Upper lobe of left lung (tissue), 6 donors: Measurements from ENCODE around the gene MLXIPL. TPM values are rescaled to one million over a fixed set of nuclear protein-coding genes. Genes with fewer than 3 reads are reported as not detected.

Experiments used
- ATAC-seq, 2 donors: fragments of 200-7000 bp; cut with Tn5 transposase; one replicate each; pipeline ENCODE4 v1.9.1; 2022; ENCODE audit warnings: mild to moderate bottlenecking in 2 of 2, moderate library complexity in 2 of 2; ENCODE audit not compliant: low FRiP score in 2 of 2
- DNase-seq, 2 donors: peaks; one replicate each; pipeline ENCODE4 v3.0.0-alpha.2; 2019 to 2020
- H3K27ac ChIP-seq, 4 donors: fragments of 200-600 bp; sonication (generic); one replicate each; pipeline ENCODE4 v1.5.1; 2016 to 2019
- H3K27me3 ChIP-seq, 4 donors: fragments of 200-600 bp; sonication (generic); one replicate each; pipeline ENCODE4 v1.5.1; 2017 to 2019
- H3K36me3 ChIP-seq, 4 donors: fragments of 200-600 bp; sonication (generic); one replicate each; pipeline ENCODE4 v1.5.1; 2016 to 2019
- H3K4me1 ChIP-seq, 4 donors: fragments of 200-600 bp; sonication (generic); one replicate each; pipeline ENCODE4 v1.5.1; 2018 to 2019
- H3K4me3 ChIP-seq, 4 donors: fragments of 200-600 bp; sonication (generic); one replicate each; pipeline ENCODE4 v1.5.1; 2017 to 2019; ENCODE audit warnings: mild to moderate bottlenecking in 2 of 4, moderate library complexity in 1 of 4
- H3K9me3 ChIP-seq, 4 donors: fragments of 200-600 bp; sonication (generic); one replicate each; pipeline ENCODE4 v1.5.1; 2018 to 2019
- EP300 ChIP-seq, 4 donors: sonication (generic); formaldehyde crosslinking; IDR thresholded peaks; one replicate each; pipeline ENCODE4 v1.5.1; 2017; ENCODE audit warnings: antibody characterized with exemption in 4 of 4, control low read depth in 2 of 4
- POLR2A ChIP-seq, 4 donors: fragments of 450-650 bp; IDR thresholded peaks; one replicate each; pipeline ENCODE4 v1.5.1; 2016 to 2017; ENCODE audit warnings: antibody characterized with exemption in 4 of 4, mild to moderate bottlenecking in 2 of 4
- POLR2AphosphoS5 ChIP-seq, 2 donors: sonication (generic); formaldehyde crosslinking; IDR thresholded peaks; one replicate each; pipeline ENCODE4 v1.5.1; 2017; ENCODE audit warnings: antibody characterized with exemption in 2 of 2
- WGBS, 2 donors: methylation state at CpG; one replicate each; pipeline ENCODE4 v1.1.5; 2017 to 2018; 5-methylcytosine and 5-hydroxymethylcytosine counted together
- total RNA-seq, 6 donors: library from RNA; depleted of rRNA in 4 of 6; stranded (reverse); fragments of >200 nt in 4 of 6; gene quantifications; one replicate each; pipeline versions ENCODE4 v1.1.0 to v1.2.1, GENCODE V29; 2016 to 2021
- TF ChIP-seq, protein P1 (sequence below), 6 experiments: fragments of 450-650 bp in 4 of 6; fragments of 200-600 bp in 2 of 6; sonication (generic) in 2 of 6; IDR thresholded peaks; one replicate each; pipeline ENCODE4 v1.5.1; 2016 to 2019; ENCODE audit warnings: antibody characterized with exemption in 6 of 6
- donor health status: DM: no; HTN: no; CAD: no; lungs with moderate emphysema.
- donor health status: DM: no; HTN: yes; CAD: no; lungs with severe emphysema.

The MLXIPL gene, protein sequence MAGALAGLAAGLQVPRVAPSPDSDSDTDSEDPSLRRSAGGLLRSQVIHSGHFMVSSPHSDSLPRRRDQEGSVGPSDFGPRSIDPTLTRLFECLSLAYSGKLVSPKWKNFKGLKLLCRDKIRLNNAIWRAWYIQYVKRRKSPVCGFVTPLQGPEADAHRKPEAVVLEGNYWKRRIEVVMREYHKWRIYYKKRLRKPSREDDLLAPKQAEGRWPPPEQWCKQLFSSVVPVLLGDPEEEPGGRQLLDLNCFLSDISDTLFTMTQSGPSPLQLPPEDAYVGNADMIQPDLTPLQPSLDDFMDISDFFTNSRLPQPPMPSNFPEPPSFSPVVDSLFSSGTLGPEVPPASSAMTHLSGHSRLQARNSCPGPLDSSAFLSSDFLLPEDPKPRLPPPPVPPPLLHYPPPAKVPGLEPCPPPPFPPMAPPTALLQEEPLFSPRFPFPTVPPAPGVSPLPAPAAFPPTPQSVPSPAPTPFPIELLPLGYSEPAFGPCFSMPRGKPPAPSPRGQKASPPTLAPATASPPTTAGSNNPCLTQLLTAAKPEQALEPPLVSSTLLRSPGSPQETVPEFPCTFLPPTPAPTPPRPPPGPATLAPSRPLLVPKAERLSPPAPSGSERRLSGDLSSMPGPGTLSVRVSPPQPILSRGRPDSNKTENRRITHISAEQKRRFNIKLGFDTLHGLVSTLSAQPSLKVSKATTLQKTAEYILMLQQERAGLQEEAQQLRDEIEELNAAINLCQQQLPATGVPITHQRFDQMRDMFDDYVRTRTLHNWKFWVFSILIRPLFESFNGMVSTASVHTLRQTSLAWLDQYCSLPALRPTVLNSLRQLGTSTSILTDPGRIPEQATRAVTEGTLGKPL
- 10 to 100 TPM in 5 of 6 donors, 1 to 10 TPM in 1; 8.1 to 39.8 (median 14.4) TPM for total RNA-seq

DNA sequence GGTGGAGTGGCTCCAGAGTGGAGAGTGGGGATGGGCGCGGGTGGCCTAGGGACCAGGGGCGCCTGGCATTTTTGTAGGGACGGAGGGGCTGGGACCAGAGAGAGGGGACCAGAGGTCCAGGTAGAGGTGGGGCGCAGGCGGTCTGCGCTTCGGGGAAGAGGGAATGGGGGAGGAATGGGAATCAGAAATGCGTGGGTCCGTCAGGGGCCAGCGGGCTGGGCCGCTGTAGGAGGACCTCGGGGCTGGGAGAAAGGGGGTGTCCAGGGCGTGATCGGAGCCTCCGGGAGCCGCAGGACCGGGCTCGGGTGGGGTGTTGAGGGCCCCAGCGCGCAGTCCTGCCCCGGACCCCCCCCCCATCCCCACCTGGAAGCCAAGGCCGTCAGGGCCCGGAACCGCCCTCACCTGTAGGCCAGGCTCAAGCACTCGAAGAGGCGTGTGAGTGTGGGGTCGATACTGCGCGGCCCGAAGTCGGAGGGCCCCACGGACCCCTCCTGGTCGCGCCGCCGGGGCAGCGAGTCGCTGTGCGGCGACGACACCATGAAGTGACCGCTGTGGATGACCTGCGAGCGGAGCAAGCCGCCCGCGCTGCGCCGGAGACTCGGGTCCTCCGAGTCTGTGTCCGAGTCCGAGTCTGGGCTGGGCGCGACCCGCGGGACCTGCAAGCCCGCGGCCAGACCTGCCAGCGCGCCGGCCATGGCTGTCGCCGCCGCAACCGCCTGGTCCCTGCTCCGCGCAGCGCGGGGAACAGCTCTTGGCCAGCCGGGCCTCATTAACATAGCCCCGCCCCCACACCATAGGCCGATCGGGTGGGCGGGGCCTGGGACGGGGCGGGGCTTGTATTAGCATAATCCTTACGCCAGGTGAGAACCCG, at the start of gene MLXIPL:
Gene MLXIPL (minus strand): TSS at position 725 of the 871 bp plus-strand sequence. CDS start 30 bp downstream, at position 695.
- no peaks in the 10 kb centered on the region for H3K36me3 ChIP-seq
- H3K27me3 ChIP-seq: peaks cover 0 to 28% (median 16%) of the 10 kb centered on the region in 4 donors
- H3K4me1 ChIP-seq: peaks cover 15 to 24% (median 21%) of the 10 kb centered on the region in 4 donors
- peak; percentile 89 to 93 for ATAC-seq
- peak; percentile 90 to 95 for DNase-seq
- H3K9me3 ChIP-seq: no peaks in the 10 kb centered on the region
- TF ChIP-seq POLR2A (IDR thresholded peaks at IDR 0.05) (peak in 2 of 4 donors; percentile 49 to 74), EP300 (IDR thresholded peaks at IDR 0.05) (no peak), POLR2AphosphoS5 (IDR thresholded peaks at IDR 0.05) (peak in 1 of 2 donors; percentile 56)
- TF ChIP-seq, protein P1, sequence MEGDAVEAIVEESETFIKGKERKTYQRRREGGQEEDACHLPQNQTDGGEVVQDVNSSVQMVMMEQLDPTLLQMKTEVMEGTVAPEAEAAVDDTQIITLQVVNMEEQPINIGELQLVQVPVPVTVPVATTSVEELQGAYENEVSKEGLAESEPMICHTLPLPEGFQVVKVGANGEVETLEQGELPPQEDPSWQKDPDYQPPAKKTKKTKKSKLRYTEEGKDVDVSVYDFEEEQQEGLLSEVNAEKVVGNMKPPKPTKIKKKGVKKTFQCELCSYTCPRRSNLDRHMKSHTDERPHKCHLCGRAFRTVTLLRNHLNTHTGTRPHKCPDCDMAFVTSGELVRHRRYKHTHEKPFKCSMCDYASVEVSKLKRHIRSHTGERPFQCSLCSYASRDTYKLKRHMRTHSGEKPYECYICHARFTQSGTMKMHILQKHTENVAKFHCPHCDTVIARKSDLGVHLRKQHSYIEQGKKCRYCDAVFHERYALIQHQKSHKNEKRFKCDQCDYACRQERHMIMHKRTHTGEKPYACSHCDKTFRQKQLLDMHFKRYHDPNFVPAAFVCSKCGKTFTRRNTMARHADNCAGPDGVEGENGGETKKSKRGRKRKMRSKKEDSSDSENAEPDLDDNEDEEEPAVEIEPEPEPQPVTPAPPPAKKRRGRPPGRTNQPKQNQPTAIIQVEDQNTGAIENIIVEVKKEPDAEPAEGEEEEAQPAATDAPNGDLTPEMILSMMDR (IDR thresholded peaks at IDR 0.05): peak in 1 of 6 experiments; percentile 6
- H3K4me3 ChIP-seq: peak within 1 kb of the TSS; percentile 8 to 65 (median 56)
- H3K27ac ChIP-seq: peak within 1 kb of the TSS in 3 of 4 donors; percentile 21 to 39 (median 35)
- WGBS, 2 donors: 4 to 9% methylated on average over 26 to 28 of the region's 80 CpGs

DNA sequence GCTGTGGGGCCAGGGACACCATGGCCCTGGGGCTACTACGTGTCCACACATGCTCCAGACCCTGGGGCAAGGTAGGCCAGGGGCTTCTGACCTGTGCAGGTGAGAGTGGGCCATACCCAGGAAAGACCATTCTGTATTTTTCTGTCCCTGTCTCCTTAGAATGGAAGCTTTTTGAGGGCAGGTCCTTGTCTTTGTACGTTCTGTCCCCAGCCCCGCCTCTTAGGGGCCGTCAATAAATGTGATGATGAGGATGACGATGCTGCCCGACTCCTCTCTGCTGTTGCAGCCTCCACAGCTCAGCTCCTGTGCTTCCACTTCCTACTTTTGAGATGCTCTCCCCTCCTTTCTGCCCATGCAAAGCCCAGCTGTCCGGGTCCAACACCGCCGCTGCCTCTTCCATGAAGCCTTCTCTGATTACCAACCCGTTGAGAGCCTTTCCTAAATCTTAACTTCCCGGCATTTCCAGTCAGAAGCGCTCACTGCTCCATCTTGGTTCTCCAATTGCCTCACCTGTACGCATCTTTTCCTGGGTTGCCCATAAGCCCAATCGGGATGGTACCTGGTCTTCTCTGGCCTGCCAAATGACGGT, 47.6 kb upstream of the MLXIPL start:
- Histone ChIP-seq H3K4me1 (peaks cover 4 to 22% (median 14%) of the 10 kb centered on the region in 4 donors), H3K9me3 (no peaks in the 10 kb centered on the region), H3K27me3 (no peaks in the 10 kb centered on the region), H3K27ac (no peak overlapping the region), H3K36me3 (no peaks in the 10 kb centered on the region), H3K4me3 (no peak overlapping the region)
- DNase-seq (no peak), ATAC-seq (no peak)
- WGBS, 2 donors: 94% methylated on average over 14 to 15 of the region's 15 CpGs
- TF ChIP-seq EP300 (IDR thresholded peaks at IDR 0.05): no peak
- TF ChIP-seq POLR2A (IDR thresholded peaks at IDR 0.05): no peak
- no peak for TF ChIP-seq POLR2AphosphoS5 (IDR thresholded peaks at IDR 0.05)

DNA sequence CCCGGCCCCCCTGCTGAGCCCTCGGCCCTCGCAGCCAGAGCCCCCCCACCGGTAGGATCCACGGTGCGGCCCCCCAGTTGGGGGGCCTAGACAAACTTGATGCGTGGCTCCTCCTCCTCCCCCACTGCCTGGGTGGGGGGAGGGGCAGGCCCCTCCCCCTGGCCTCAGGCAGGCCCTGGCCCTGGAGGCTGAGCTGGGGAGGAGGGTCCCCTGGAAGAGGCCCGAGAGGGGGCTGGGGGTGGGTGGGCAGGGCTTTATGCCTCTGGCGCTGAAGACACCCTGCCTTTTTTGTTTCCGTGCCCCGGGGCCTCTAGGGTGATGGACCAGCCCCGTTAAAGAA, 47.0 kb upstream of the MLXIPL start:
- TF ChIP-seq POLR2AphosphoS5 (IDR thresholded peaks at IDR 0.05): no peak
- TF ChIP-seq, protein P1 (IDR thresholded peaks at IDR 0.05): no peak
- TF ChIP-seq EP300 (IDR thresholded peaks at IDR 0.05): no peak
- no peak for TF ChIP-seq POLR2A (IDR thresholded peaks at IDR 0.05)

DNA sequence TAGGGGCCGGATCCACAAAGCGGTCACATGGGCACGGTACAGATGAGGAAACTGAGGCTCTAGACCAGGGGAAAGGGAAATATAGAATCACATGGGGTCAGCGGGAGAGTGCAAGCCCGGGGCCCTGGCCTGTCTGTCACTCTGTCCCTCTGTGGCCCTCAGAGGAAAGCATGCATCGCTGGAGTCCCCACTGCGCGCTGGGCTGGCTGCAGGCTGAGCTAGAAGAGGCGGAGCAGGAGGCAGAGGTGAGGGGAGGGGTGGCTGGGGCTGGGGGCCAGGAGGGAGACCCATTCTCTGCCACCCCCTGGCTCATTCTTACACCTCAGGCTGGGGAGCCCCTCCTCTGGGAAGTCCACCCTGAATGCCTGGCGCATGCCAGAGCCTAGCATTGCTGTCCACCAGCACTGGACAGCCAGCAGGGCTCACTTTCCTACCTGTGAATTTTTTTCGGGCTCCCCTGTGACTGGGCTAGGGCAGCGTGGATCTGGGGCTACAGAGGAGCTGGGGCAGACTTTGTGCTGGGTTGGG, 45.6 kb upstream of the MLXIPL start:
- no peaks in the 10 kb centered on the region for H3K27me3 ChIP-seq
- 78% methylated on average over 11 to 12 of the region's 12 CpGs for WGBS, 2 donors

More for the DNA sequence above, 47.0 kb upstream of the MLXIPL start:
- Histone ChIP-seq H3K4me3 (no peak overlapping the region), H3K27ac (no peak overlapping the region), H3K9me3 (no peaks in the 10 kb centered on the region), H3K36me3 (no peaks in the 10 kb centered on the region), H3K27me3 (no peaks in the 10 kb centered on the region), H3K4me1 (peaks cover 4 to 22% (median 14%) of the 10 kb centered on the region in 4 donors)
- DNase-seq (no peak), ATAC-seq (no peak)
- 38 to 50% methylated on average over 1 to 9 of the region's 12 CpGs for WGBS, 2 donors

More for the DNA sequence above, 45.6 kb upstream of the MLXIPL start:
- DNase-seq (no peak), ATAC-seq (no peak)
- H3K9me3 ChIP-seq: no peaks in the 10 kb centered on the region
- H3K27ac ChIP-seq: no peak overlapping the region
- peaks cover 4 to 22% (median 14%) of the 10 kb centered on the region in 4 donors for H3K4me1 ChIP-seq
- TF ChIP-seq, protein P1 (IDR thresholded peaks at IDR 0.05): no peak
- TF ChIP-seq POLR2AphosphoS5 (IDR thresholded peaks at IDR 0.05) (no peak), POLR2A (IDR thresholded peaks at IDR 0.05) (no peak), EP300 (IDR thresholded peaks at IDR 0.05) (no peak)
- no peak overlapping the region for H3K4me3 ChIP-seq
- no peaks in the 10 kb centered on the region for H3K36me3 ChIP-seq
